ENCODE data around the gene EIF4E1B. TPM values are rescaled to one million over a fixed set of nuclear protein-coding genes. Genes with fewer than 3 reads are reported as not detected.

Gene EIF4E1B
- total and polyA plus RNA-seq, 2 experiments from 2014 or later = 0.17 TPM; not detected in 1

DNA sequence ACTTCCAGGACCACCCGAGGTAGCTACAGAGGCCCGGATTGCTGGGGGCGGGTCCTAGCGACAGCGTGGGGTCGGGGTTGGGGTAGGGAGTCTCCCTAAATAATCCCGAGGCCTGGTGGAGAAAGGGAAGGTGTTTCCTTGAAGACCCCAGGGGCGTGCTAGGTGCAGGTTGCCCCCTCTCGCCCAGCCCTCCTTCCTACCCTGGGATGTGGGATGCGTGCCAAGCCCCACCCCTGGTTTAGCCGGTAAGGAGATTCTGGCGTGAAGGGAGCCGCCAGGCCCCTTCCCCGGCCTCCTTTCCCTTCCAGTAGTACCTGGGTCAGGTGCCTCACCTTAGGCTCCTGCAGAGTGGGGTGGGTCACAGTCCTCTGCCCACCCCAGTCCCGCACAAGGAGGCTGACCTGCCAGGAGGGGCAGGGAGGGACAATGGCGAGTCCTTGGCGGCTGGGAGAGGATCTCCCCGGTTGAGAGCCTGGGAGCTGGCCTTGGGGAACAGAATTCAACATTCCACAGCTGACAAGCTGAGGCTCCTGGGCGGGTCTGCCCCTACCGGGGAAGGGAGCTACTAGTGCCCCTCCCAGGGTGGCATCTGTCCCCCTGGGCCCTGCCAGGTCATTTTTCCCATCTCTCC, 17.5 kb downstream of the EIF4E1B start (continued):
- TF ChIP-seq, protein P1, sequence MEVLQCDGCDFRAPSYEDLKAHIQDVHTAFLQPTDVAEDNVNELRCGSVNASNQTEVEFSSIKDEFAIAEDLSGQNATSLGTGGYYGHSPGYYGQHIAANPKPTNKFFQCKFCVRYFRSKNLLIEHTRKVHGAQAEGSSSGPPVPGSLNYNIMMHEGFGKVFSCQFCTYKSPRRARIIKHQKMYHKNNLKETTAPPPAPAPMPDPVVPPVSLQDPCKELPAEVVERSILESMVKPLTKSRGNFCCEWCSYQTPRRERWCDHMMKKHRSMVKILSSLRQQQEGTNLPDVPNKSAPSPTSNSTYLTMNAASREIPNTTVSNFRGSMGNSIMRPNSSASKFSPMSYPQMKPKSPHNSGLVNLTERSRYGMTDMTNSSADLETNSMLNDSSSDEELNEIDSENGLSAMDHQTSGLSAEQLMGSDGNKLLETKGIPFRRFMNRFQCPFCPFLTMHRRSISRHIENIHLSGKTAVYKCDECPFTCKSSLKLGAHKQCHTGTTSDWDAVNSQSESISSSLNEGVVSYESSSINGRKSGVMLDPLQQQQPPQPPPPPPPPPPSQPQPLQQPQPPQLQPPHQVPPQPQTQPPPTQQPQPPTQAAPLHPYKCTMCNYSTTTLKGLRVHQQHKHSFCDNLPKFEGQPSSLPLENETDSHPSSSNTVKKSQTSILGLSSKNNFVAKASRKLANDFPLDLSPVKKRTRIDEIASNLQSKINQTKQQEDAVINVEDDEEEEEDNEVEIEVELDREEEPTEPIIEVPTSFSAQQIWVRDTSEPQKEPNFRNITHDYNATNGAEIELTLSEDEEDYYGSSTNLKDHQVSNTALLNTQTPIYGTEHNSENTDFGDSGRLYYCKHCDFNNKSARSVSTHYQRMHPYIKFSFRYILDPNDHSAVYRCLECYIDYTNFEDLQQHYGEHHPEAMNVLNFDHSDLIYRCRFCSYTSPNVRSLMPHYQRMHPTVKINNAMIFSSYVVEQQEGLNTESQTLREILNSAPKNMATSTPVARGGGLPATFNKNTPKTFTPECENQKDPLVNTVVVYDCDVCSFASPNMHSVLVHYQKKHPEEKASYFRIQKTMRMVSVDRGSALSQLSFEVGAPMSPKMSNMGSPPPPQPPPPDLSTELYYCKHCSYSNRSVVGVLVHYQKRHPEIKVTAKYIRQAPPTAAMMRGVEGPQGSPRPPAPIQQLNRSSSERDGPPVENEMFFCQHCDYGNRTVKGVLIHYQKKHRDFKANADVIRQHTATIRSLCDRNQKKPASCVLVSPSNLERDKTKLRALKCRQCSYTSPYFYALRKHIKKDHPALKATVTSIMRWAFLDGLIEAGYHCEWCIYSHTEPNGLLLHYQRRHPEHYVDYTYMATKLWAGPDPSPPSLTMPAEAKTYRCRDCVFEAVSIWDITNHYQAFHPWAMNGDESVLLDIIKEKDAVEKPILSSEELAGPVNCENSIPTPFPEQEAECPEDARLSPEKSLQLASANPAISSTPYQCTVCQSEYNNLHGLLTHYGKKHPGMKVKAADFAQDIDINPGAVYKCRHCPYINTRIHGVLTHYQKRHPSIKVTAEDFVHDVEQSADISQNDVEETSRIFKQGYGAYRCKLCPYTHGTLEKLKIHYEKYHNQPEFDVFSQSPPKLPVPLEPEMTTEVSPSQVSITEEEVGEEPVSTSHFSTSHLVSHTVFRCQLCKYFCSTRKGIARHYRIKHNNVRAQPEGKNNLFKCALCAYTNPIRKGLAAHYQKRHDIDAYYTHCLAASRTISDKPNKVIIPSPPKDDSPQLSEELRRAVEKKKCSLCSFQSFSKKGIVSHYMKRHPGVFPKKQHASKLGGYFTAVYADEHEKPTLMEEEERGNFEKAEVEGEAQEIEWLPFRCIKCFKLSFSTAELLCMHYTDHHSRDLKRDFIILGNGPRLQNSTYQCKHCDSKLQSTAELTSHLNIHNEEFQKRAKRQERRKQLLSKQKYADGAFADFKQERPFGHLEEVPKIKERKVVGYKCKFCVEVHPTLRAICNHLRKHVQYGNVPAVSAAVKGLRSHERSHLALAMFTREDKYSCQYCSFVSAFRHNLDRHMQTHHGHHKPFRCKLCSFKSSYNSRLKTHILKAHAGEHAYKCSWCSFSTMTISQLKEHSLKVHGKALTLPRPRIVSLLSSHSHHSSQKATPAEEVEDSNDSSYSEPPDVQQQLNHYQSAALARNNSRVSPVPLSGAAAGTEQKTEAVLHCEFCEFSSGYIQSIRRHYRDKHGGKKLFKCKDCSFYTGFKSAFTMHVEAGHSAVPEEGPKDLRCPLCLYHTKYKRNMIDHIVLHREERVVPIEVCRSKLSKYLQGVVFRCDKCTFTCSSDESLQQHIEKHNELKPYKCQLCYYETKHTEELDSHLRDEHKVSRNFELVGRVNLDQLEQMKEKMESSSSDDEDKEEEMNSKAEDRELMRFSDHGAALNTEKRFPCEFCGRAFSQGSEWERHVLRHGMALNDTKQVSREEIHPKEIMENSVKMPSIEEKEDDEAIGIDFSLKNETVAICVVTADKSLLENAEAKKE (CRISPR knock-in tag; IDR thresholded peaks at IDR 0.05) = no peak
- no peak for TF ChIP-seq EZH2 (IDR thresholded peaks at IDR 0.05; ENCODE audit: low read depth, unreplicated experiment)

GRCh38 chr5:176648474-176649194, 18.2 kb downstream of the EIF4E1B start:
- Mint-ChIP-seq H3K27me3 (ENCODE audit: insufficient read depth, low read depth, poor library complexity) (peaks cover 7% of the 10 kb centered on the region), H3K9me3 (no peaks in the 10 kb centered on the region), H3K27ac (no peak overlapping the region), H3K4me1 (peaks cover 43% of the 10 kb centered on the region), H3K36me3 (ENCODE audit: low read depth) (peaks cover 5% of the 10 kb centered on the region; the same call in 2 of the 3 replicates), H3K4me3 (peak overlapping the region; percentile 91)
- Histone ChIP-seq H3K9me2 (ENCODE audit: insufficient read depth) (no peaks in the 10 kb centered on the region; the same call in 1 of the 2 replicates), H3K27ac (ENCODE audit: low read depth) (no peak overlapping the region), H3K4me3 (peak overlapping the region; percentile 89), H3K79me2 (replicated peaks; ENCODE audit: insufficient read depth) (peaks cover 35% of the 10 kb centered on the region), H3K4me1 (ENCODE audit: insufficient read depth) (peaks cover 15% of the 10 kb centered on the region), H2AFZ (no peak overlapping the region), H4K20me1 (replicated peaks; ENCODE audit: insufficient read depth) (no peaks in the 10 kb centered on the region), H3F3A (replicated peaks; ENCODE audit: low read depth) (0 out of 2 replicates have a peak, but pooled peaks cover 5% of the 10 kb centered on the region), H3K4me2 (peak overlapping the region; percentile 94), H3K27me3 (ENCODE audit: insufficient read depth) (no peaks in the 10 kb centered on the region), H3K36me3 (ENCODE audit: insufficient read depth) (no peaks in the 10 kb centered on the region)
- DNase-seq (ENCODE audit: low spot score) = no peak
- no peak for ATAC-seq
- no peak for TF ChIP-seq EZH2phosphoT487 (IDR thresholded peaks at IDR 0.05; ENCODE audit: unreplicated experiment)
- TF ChIP-seq, protein P1 (CRISPR knock-in tag; IDR thresholded peaks at IDR 0.05) = no peak
- no peak for TF ChIP-seq NANOG (IDR thresholded peaks at IDR 0.05; ENCODE audit: borderline replicate concordance)
- no peak for TF ChIP-seq ETS1 (IDR thresholded peaks at IDR 0.05)
- no peak for TF ChIP-seq CREB1 (CRISPR knock-in tag; IDR thresholded peaks at IDR 0.05; ENCODE audit: low read depth)
